Progenitor cell of endocrine pancreas (in vitro differentiated cells): ENCODE results near the gene ORC2. TPM values are rescaled to one million over a fixed set of nuclear protein-coding genes. Genes with fewer than 3 reads are reported as not detected.
"Not testable (repeated sequence)": the region's sequence is repeated elsewhere in the genome, so short reads cannot be mapped to it uniquely, and the experiment has no call there.

Experiments
- DNase-seq: peaks from one replicate; pipeline ENCODE4 v3.0.0; 2021; ENCODE audit warnings: low spot score; ENCODE audit not compliant: unreplicated experiment
- H3K27ac Mint-ChIP-seq: 2 replicates; pipeline ENCODE4 v1.8.0; 2021; ENCODE audit warnings: mild to moderate bottlenecking, moderate library complexity, mixed read lengths
- H3K27me3 Mint-ChIP-seq: 2 replicates; pipeline ENCODE4 v1.8.0; 2021; ENCODE audit warnings: mixed read lengths
- H3K36me3 Mint-ChIP-seq: 2 replicates; pipeline ENCODE4 v1.8.0; 2022; ENCODE audit warnings: mixed read lengths; ENCODE audit not compliant: insufficient read depth
- H3K4me1 Mint-ChIP-seq: 2 replicates; pipeline ENCODE4 v1.8.0; 2021; ENCODE audit warnings: low read depth, mixed read lengths
- H3K4me3 Mint-ChIP-seq: 2 replicates; pipeline ENCODE4 v1.8.0; 2021; ENCODE audit warnings: low read depth, mild to moderate bottlenecking, moderate library complexity, mixed read lengths
- H3K9me3 Mint-ChIP-seq: 2 replicates; pipeline ENCODE4 v1.8.0; 2021; ENCODE audit warnings: low read depth, mixed read lengths
- total RNA-seq: library from RNA; stranded (reverse); gene quantifications from 2 replicates; pipeline ENCODE4 v1.2.1, GENCODE V29; 2021
- TF ChIP-seq, protein P1 (sequence below): fragments of 200-600 bp; sonication (generic); IDR thresholded peaks from one replicate; pipeline ENCODE4 v1.5.0; 2021; ENCODE audit warnings: antibody characterized with exemption, mild to moderate bottlenecking; ENCODE audit not compliant: unreplicated experiment

ORC2 gene
- total RNA-seq, 1 donor from 2014 or later = 39.5 TPM

DNA sequence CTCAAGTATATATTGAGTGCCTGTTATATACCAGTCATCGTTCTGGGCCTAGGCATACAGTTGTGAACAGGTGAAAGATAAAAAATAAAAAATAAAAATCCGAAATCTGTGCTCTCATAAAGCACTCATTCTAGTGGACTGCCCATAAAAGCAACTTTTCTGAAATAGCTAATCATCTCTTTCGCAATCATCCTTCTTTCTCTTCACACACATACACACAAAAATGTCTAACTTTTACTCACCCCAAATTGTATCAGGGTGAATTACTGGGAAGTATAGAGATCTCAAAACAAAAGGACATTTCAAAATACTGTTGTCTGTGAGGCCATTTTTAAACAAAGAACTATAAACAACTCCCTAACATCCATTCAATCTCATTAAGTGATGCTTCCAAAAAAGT, 29.6 kb upstream of the ORC2 start:
- peak overlapping the region; percentile 86 for H3K27ac Mint-ChIP-seq
- H3K4me1 Mint-ChIP-seq = no peaks in the 10 kb centered on the region
- peaks cover 12% of the 10 kb centered on the region for H3K36me3 Mint-ChIP-seq

DNA sequence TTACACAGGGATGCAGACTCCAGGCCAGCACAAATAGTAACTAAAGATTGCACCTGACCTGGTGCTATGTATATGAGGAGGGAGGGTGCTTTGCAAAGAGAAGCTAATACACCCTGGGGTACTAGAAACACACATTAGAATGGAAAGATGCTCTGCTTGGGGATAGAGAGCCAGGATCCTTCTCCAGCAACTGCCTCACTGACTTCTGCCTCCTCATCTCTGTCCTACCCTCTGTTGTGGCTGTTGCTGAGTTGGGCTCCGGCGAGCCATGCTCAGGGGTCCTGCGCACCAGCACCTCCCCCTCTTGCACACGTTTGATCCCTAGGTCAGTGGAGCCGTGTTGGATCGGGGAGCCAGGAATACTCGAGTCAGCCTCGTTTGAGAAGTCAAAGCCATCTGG, 23.7 kb upstream of the ORC2 start:
- no peak for DNase-seq
- TF ChIP-seq, protein P1, sequence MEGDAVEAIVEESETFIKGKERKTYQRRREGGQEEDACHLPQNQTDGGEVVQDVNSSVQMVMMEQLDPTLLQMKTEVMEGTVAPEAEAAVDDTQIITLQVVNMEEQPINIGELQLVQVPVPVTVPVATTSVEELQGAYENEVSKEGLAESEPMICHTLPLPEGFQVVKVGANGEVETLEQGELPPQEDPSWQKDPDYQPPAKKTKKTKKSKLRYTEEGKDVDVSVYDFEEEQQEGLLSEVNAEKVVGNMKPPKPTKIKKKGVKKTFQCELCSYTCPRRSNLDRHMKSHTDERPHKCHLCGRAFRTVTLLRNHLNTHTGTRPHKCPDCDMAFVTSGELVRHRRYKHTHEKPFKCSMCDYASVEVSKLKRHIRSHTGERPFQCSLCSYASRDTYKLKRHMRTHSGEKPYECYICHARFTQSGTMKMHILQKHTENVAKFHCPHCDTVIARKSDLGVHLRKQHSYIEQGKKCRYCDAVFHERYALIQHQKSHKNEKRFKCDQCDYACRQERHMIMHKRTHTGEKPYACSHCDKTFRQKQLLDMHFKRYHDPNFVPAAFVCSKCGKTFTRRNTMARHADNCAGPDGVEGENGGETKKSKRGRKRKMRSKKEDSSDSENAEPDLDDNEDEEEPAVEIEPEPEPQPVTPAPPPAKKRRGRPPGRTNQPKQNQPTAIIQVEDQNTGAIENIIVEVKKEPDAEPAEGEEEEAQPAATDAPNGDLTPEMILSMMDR = no peak
- Mint-ChIP-seq H3K9me3 (no peaks in the 10 kb centered on the region), H3K4me3 (no peak overlapping the region), H3K4me1 (peaks cover 1% of the 10 kb centered on the region), H3K27ac (peak overlapping the region; percentile 82), H3K27me3 (no peaks in the 10 kb centered on the region), H3K36me3 (peaks cover 6% of the 10 kb centered on the region)

More for the DNA sequence above, 29.6 kb upstream of the ORC2 start:
- Mint-ChIP-seq H3K4me3 (no peak overlapping the region), H3K9me3 (no peaks in the 10 kb centered on the region), H3K27me3 (no peaks in the 10 kb centered on the region)
- TF ChIP-seq, protein P1 = no peak
- no peak for DNase-seq

DNA sequence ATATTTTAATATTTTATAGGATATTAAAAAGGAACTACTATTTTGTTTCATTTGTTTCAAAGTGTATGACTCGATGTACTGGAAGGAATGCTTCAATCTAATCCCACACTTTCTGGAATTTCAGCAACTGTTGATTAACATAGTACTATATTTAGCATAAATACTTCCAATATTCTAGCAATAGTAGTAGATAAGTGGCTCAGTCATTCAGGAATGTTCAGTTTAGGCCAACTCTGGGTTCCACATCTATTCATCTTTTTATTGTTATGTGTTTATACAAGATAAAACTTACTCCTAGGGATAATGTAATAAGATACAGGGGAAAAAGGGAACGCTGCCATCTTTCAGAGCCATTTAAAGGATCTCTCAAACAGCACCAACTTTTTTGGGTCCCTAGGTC, 22.3 kb upstream of the ORC2 start:
- peaks cover 8% of the 10 kb centered on the region for H3K36me3 Mint-ChIP-seq
- peaks cover 1% of the 10 kb centered on the region for H3K4me1 Mint-ChIP-seq
- DNase-seq = no peak
- H3K9me3 Mint-ChIP-seq = no peaks in the 10 kb centered on the region
- TF ChIP-seq, protein P1 = no peak
- no peaks in the 10 kb centered on the region for H3K27me3 Mint-ChIP-seq
- H3K4me3 Mint-ChIP-seq = no peak overlapping the region
- H3K27ac Mint-ChIP-seq = no peak overlapping the region

DNA sequence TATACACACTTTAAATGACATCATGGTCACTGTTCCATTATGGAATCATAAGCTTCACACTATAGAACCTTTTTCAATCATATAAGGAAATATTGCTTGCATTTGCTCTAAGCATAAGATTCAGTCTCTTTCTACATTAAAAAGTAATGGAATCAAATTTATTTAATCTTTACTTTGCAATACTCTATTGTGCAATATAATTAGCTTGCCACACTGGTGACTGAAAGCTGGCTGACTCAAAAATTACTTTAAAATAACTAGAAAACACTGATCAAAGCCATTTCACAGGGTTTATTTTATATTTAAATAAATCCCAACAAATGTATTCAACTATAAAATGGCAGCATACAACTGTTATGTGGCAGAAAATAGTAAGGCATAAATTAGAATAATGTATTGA, 13.2 kb upstream of the ORC2 start:
- Mint-ChIP-seq H3K4me3 (no peak overlapping the region), H3K27ac (no peak overlapping the region), H3K27me3 (no peaks in the 10 kb centered on the region), H3K9me3 (no peaks in the 10 kb centered on the region), H3K4me1 (peaks cover 11% of the 10 kb centered on the region), H3K36me3 (peaks cover 3% of the 10 kb centered on the region)
- DNase-seq = no peak
- TF ChIP-seq, protein P1 = no peak

DNA sequence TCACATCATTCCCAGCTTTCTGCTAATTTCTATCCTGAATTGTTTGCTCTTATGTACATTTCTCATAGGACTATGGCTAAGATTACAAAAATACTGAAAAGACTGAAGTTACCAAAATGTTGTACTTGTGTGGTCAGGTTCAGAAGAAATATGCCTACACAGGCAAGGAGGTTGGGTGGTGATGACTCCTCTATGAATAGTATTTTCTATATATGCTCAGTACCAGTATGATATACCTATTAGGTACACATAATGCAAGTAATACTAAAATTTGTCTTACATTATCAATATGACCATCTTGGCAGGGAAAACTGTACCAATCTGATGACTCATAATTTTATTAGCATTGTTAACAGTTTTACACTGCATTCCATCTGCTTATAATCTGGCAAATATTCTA, 12.2 kb upstream of the ORC2 start:
- H3K27ac Mint-ChIP-seq = no peak overlapping the region
- H3K4me3 Mint-ChIP-seq = no peak overlapping the region
- peaks cover 2% of the 10 kb centered on the region for H3K36me3 Mint-ChIP-seq
- no peaks in the 10 kb centered on the region for H3K9me3 Mint-ChIP-seq
- TF ChIP-seq, protein P1 = no peak
- H3K4me1 Mint-ChIP-seq = peaks cover 11% of the 10 kb centered on the region
- no peaks in the 10 kb centered on the region for H3K27me3 Mint-ChIP-seq
- no peak for DNase-seq

DNA sequence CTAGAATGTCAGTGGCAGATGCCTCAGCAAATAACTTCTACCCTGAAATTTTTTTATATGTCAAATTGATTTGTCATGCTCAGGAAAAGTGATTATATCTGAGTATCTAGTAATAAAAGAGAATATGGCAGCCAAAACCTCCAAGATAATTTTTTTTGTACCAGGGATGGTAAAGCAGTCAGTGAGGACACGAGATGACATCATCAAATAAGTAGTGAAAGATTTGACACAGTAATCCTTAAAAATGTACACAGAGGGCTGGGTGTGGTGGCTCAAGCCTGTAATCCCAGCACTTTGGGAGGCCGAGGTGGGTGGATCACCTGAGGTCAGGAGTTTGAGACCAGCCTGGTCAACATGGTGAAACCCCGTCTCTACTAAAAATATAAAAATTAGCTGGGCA, 6.6 kb upstream of the ORC2 start:
- not testable (repeated sequence) for H3K36me3 Mint-ChIP-seq, DNase-seq, H3K27me3 Mint-ChIP-seq, H3K27ac Mint-ChIP-seq, H3K4me3 Mint-ChIP-seq, H3K9me3 Mint-ChIP-seq
- peaks cover 18% of the 10 kb centered on the region for H3K4me1 Mint-ChIP-seq
